ENCODE results near the gene H2BK1.

H2BK1 gene

GRCh38 chr7:151229249-151229648 lies 19.0 kb upstream of the H2BK1 start:
- no peaks in the 10 kb centered on the region for H3K9me2 ChIP-seq (ENCODE audit: low read depth, low read length)
- no peak overlapping the region for H2AFZ ChIP-seq (ENCODE audit: low read length)
- H3K36me3 ChIP-seq (ENCODE audit: insufficient read depth, low read length): peaks cover 26% of the 10 kb centered on the region
- no peaks in the 10 kb centered on the region for H4K20me1 ChIP-seq (ENCODE audit: insufficient read depth, low read length)
- H3K9ac ChIP-seq (ENCODE audit: low read length): no peak overlapping the region
- no peaks in the 10 kb centered on the region for H3K9me3 ChIP-seq (ENCODE audit: low read length)
- H3K79me2 ChIP-seq (ENCODE audit: insufficient read depth, low read length): peaks cover 24% of the 10 kb centered on the region
- no peak overlapping the region for H3K4me3 ChIP-seq (ENCODE audit: low read depth, low read length, poor library complexity, severe bottlenecking)
- no peak overlapping the region for H3K4me2 ChIP-seq (ENCODE audit: low read length)
- TF ChIP-seq CTCF (IDR thresholded peaks at IDR 0.05; ENCODE audit: low read length) (no peak), EZH2 (IDR thresholded peaks at IDR 0.05; ENCODE audit: borderline replicate concordance, low read length) (no peak)
- no peak overlapping the region for H3K27ac ChIP-seq (ENCODE audit: low read depth, low read length, poor library complexity, severe bottlenecking)
- peaks cover 43% of the 10 kb centered on the region for H3K4me1 ChIP-seq (ENCODE audit: insufficient read depth, low read length, severe bottlenecking)
- H3K27me3 ChIP-seq (ENCODE audit: insufficient read depth, low read length): no peaks in the 10 kb centered on the region
- H3F3A ChIP-seq (ENCODE audit: insufficient read depth, low read length): no peaks in the 10 kb centered on the region

GRCh38 chr7:151228024-151228866 lies 18.0 kb upstream of the H2BK1 start:
- Histone ChIP-seq H3K27ac (ENCODE audit: low read depth, low read length, poor library complexity, severe bottlenecking) (no peak overlapping the region), H3K27me3 (ENCODE audit: insufficient read depth, low read length) (no peaks in the 10 kb centered on the region), H3K9me2 (ENCODE audit: low read depth, low read length) (no peaks in the 10 kb centered on the region), H3K4me1 (ENCODE audit: insufficient read depth, low read length, severe bottlenecking) (peaks cover 35% of the 10 kb centered on the region), H3K9me3 (ENCODE audit: low read length) (no peaks in the 10 kb centered on the region), H3K9ac (ENCODE audit: low read length) (peak overlapping the region; percentile 75), H4K20me1 (ENCODE audit: insufficient read depth, low read length) (no peaks in the 10 kb centered on the region), H3K36me3 (ENCODE audit: insufficient read depth, low read length) (peaks cover 31% of the 10 kb centered on the region), H3F3A (ENCODE audit: insufficient read depth, low read length) (no peaks in the 10 kb centered on the region), H3K4me2 (ENCODE audit: low read length) (peak overlapping the region; percentile 73), H3K79me2 (ENCODE audit: insufficient read depth, low read length) (peaks cover 18% of the 10 kb centered on the region), H2AFZ (ENCODE audit: low read length) (no peak overlapping the region), H3K4me3 (ENCODE audit: low read depth, low read length, poor library complexity, severe bottlenecking) (peak overlapping the region; percentile 73)
- no peak for TF ChIP-seq CTCF (IDR thresholded peaks at IDR 0.05; ENCODE audit: low read length)
- TF ChIP-seq EZH2 (IDR thresholded peaks at IDR 0.05; ENCODE audit: borderline replicate concordance, low read length): no peak

- Histone ChIP-seq H2AFZ (ENCODE audit: low read length) (peak within 1 kb of the TSS; percentile 11; the same call in 1 of the 2 replicates), H4K20me1 (ENCODE audit: insufficient read depth, low read length) (no peaks in the 10 kb centered on the region), H3K9me2 (ENCODE audit: low read depth, low read length) (no peaks in the 10 kb centered on the region), H3K27ac (ENCODE audit: low read depth, low read length, poor library complexity, severe bottlenecking) (no peak within 1 kb of the TSS), H3K36me3 (ENCODE audit: insufficient read depth, low read length) (peaks cover 38% of the 10 kb centered on the region), H3K4me2 (ENCODE audit: low read length) (peak within 1 kb of the TSS; percentile 87), H3K4me1 (ENCODE audit: insufficient read depth, low read length, severe bottlenecking) (peaks cover 32% of the 10 kb centered on the region), H3K9me3 (ENCODE audit: low read length) (no peaks in the 10 kb centered on the region), H3K9ac (ENCODE audit: low read length) (peak within 1 kb of the TSS; percentile 77), H3K27me3 (ENCODE audit: insufficient read depth, low read length) (no peaks in the 10 kb centered on the region), H3K4me3 (ENCODE audit: low read depth, low read length, poor library complexity, severe bottlenecking) (peak within 1 kb of the TSS; percentile 73), H3F3A (ENCODE audit: insufficient read depth, low read length) (no peaks in the 10 kb centered on the region), H3K79me2 (ENCODE audit: insufficient read depth, low read length) (peaks cover 12% of the 10 kb centered on the region)
- TF ChIP-seq CTCF (IDR thresholded peaks at IDR 0.05; ENCODE audit: low read length): 0 out of 2 replicates have a peak, but pooled peaks have one; percentile 6
- TF ChIP-seq EZH2 (IDR thresholded peaks at IDR 0.05; ENCODE audit: borderline replicate concordance, low read length): no peak
These were observed 16.8 kb upstream of the H2BK1 start, which contains the start of gene ABCF2 for GRCh38 chr7:151226875-151227782. Gene ABCF2, minus strand, starts transcription at chr7:151227205. Its CDS starts 747 bp downstream, at chr7:151226458.
